Astrocyte (in vitro differentiated cells and primary cell): ENCODE measurements around the gene CCDC30. TPM values are rescaled to one million over a fixed set of nuclear protein-coding genes. Genes with fewer than 3 reads are reported as not detected.
A peak's percentile ranks its signal among the peaks of the same experiment; 100 is the strongest.

Experiments used
- DNase-seq: peaks from one replicate; pipeline ENCODE4 v3.0.0-alpha.2; 2010; ENCODE audit warnings: low read depth
- FAIRE-seq: peaks from 2 replicates; lab custom pipeline; 2011; peaks lifted over from hg19 to GRCh38; lab: Jason Lieb, UNC
- H2AFZ ChIP-seq: 2 replicates; pipeline ENCODE4 v1.6.0; 2012; ENCODE audit warnings: low read depth, low read length, inconsistent platforms
- H3K27ac ChIP-seq: 2 replicates; pipeline ENCODE4 v1.5.1; 2011; ENCODE audit warnings: low read depth, low read length, inconsistent platforms
- H3K27me3 ChIP-seq: 2 replicates; pipeline ENCODE4 v1.6.0; 2011; ENCODE audit warnings: low read length, inconsistent platforms; ENCODE audit not compliant: insufficient read depth
- H3K36me3 ChIP-seq: 2 replicates; pipeline ENCODE4 v1.5.1; 2011; ENCODE audit warnings: low read length, inconsistent platforms; ENCODE audit not compliant: insufficient read depth
- H3K4me1 ChIP-seq: 2 replicates; pipeline ENCODE4 v1.5.1; 2011; ENCODE audit warnings: low read length, inconsistent platforms; ENCODE audit not compliant: insufficient read depth
- H3K4me2 ChIP-seq: 2 replicates; pipeline ENCODE4 v1.6.0; 2012; ENCODE audit warnings: low read length, inconsistent platforms
- H3K4me3 ChIP-seq: 2 replicates; pipeline ENCODE4 v1.5.1; 2011; ENCODE audit warnings: low read depth, mild to moderate bottlenecking, low read length, inconsistent platforms; ENCODE audit not compliant: insufficient read depth
- H3K79me2 ChIP-seq: 2 replicates; pipeline ENCODE4 v1.6.0; 2012; ENCODE audit warnings: mild to moderate bottlenecking, low read length, inconsistent platforms; ENCODE audit not compliant: insufficient read depth
- H3K9ac ChIP-seq: 2 replicates; pipeline ENCODE4 v1.6.0; 2012; ENCODE audit warnings: mild to moderate bottlenecking, low read length, inconsistent platforms
- H3K9me3 ChIP-seq: 2 replicates; pipeline ENCODE4 v1.5.1; 2012; ENCODE audit warnings: low read depth, mild to moderate bottlenecking, low read length, inconsistent platforms; ENCODE audit not compliant: insufficient read depth
- H4K20me1 ChIP-seq: 2 replicates; pipeline ENCODE4 v1.6.0; 2012; ENCODE audit warnings: low read length, inconsistent platforms; ENCODE audit not compliant: insufficient read depth
- H3K27ac Mint-ChIP-seq: one replicate; pipeline ENCODE4 v1.8.0; 2021; ENCODE audit warnings: mild to moderate bottlenecking, mixed read lengths; ENCODE audit not compliant: unreplicated experiment
- H3K27me3 Mint-ChIP-seq: one replicate; pipeline ENCODE4 v1.8.0; 2021; ENCODE audit warnings: low read depth, mixed read lengths; ENCODE audit not compliant: unreplicated experiment
- H3K36me3 Mint-ChIP-seq: one replicate; pipeline ENCODE4 v1.8.0; 2021; ENCODE audit warnings: low read depth, mixed read lengths; ENCODE audit not compliant: unreplicated experiment
- H3K4me1 Mint-ChIP-seq: one replicate; pipeline ENCODE4 v1.8.0; 2021; ENCODE audit warnings: low read depth, mixed read lengths; ENCODE audit not compliant: unreplicated experiment
- H3K4me3 Mint-ChIP-seq: one replicate; pipeline ENCODE4 v1.8.0; 2021; ENCODE audit warnings: mild to moderate bottlenecking, moderate library complexity, mixed read lengths; ENCODE audit not compliant: unreplicated experiment
- H3K9me3 Mint-ChIP-seq: one replicate; pipeline ENCODE4 v1.8.0; 2021; ENCODE audit warnings: mild to moderate bottlenecking, mixed read lengths; ENCODE audit not compliant: unreplicated experiment
- EZH2 ChIP-seq: IDR thresholded peaks from 2 replicates; pipeline ENCODE4 v1.6.1; 2012; ENCODE audit warnings: mild to moderate bottlenecking, low read length, inconsistent platforms; ENCODE audit not compliant: insufficient read depth
- total RNA-seq: library from RNA; stranded (reverse); gene quantifications from 2 replicates; pipeline ENCODE4 v1.2.1, GENCODE V29; 2021
- TF ChIP-seq, protein P1 (sequence below): IDR thresholded peaks from 2 replicates; pipeline ENCODE4 v1.5.1; 2011; ENCODE audit warnings: low read depth, mild to moderate bottlenecking, inconsistent platforms, low read length, moderate library complexity; ENCODE audit not compliant: insufficient read depth

CCDC30 gene
- total RNA-seq, 1 donor from 2014 or later: 2.5 TPM

DNA sequence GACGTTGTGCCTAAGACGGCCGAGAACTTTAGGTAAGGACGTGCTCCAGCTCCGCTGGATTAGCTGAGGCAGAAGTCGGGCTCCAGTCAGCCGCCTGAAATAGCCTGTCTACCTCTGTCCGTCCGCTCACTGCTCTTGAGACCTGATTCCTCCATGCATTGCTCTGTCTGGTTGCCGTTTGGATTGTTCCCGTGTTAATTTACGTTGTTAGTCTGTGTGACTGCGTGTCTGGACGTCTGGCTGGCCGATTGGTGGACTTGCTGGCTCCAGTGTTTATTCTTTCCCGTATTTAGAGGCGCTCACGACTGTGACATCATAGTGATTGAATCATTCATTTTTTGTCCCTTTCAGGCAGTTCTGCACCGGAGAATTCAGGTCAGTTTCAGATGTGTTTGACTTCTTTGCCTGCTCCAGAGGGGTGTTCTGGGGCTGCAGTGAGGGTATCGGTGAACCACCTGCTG is 195.8 kb downstream of the CCDC30 start:
- peaks cover 10% of the 10 kb centered on the region for H3K4me1 Mint-ChIP-seq
- FAIRE-seq (no peak), DNase-seq (peak; percentile 20)
- H3K9me3 ChIP-seq: no peaks in the 10 kb centered on the region
- H3K9ac ChIP-seq: peak overlapping the region; percentile 85
- H3K36me3 ChIP-seq: peaks cover 8% of the 10 kb centered on the region
- H3K4me2 ChIP-seq: peak overlapping the region; percentile 93
- H3K4me3 ChIP-seq: peak overlapping the region; percentile 91
- no peaks in the 10 kb centered on the region for H3K9me3 Mint-ChIP-seq
- peaks cover 2% of the 10 kb centered on the region for H3K36me3 Mint-ChIP-seq
- peaks cover 12% of the 10 kb centered on the region for H3K4me1 ChIP-seq
- no peaks in the 10 kb centered on the region for H4K20me1 ChIP-seq
- peaks cover 2% of the 10 kb centered on the region for H3K27me3 Mint-ChIP-seq
- H2AFZ ChIP-seq: peak overlapping the region; percentile 97
- H3K27ac ChIP-seq: peak overlapping the region; percentile 67
- peaks cover 2% of the 10 kb centered on the region for H3K27me3 ChIP-seq
- H3K4me3 Mint-ChIP-seq: peak overlapping the region; percentile 98
- TF ChIP-seq EZH2: no peak
- TF ChIP-seq, protein P1, sequence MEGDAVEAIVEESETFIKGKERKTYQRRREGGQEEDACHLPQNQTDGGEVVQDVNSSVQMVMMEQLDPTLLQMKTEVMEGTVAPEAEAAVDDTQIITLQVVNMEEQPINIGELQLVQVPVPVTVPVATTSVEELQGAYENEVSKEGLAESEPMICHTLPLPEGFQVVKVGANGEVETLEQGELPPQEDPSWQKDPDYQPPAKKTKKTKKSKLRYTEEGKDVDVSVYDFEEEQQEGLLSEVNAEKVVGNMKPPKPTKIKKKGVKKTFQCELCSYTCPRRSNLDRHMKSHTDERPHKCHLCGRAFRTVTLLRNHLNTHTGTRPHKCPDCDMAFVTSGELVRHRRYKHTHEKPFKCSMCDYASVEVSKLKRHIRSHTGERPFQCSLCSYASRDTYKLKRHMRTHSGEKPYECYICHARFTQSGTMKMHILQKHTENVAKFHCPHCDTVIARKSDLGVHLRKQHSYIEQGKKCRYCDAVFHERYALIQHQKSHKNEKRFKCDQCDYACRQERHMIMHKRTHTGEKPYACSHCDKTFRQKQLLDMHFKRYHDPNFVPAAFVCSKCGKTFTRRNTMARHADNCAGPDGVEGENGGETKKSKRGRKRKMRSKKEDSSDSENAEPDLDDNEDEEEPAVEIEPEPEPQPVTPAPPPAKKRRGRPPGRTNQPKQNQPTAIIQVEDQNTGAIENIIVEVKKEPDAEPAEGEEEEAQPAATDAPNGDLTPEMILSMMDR: no peak
- H3K79me2 ChIP-seq: peaks cover 29% of the 10 kb centered on the region
- peak overlapping the region; percentile 75 for H3K27ac Mint-ChIP-seq

DNA sequence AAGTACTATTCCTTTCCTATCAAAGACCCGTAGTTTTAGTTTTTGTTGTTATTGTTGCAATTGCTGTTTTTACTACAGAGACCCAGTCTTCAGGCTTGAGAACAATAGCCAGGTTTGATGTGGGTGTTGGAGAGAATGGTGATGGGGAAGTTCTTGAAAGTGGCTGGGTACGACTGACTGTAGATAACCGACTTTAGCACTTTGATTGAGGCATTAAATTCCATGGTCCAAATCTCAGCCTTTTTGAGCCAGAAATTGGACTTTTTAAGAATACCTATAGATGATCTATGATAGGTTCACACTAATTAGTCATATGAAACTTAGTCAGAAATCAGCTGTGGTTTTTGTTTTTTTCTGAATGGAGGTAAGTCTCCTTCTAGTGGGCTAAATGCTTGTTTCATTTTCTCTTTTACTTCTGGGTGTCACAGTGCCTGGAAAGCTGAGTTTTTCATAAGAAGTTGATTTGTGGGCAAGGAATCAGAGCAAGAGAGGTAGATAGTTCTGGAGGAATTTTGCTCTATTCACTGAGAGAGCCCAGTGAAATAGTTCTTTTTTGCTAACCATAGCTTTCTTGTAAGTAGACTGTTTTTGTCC is 197.9 kb downstream of the CCDC30 start:
- Histone ChIP-seq H3K4me2 (no peak overlapping the region), H3K27ac (no peak overlapping the region), H3K36me3 (peaks cover 26% of the 10 kb centered on the region), H3K4me1 (peaks cover 12% of the 10 kb centered on the region), H3K4me3 (no peak overlapping the region), H3K27me3 (no peaks in the 10 kb centered on the region), H3K9ac (no peak overlapping the region), H4K20me1 (no peaks in the 10 kb centered on the region), H3K9me3 (no peaks in the 10 kb centered on the region), H2AFZ (no peak overlapping the region), H3K79me2 (peaks cover 30% of the 10 kb centered on the region)
- Mint-ChIP-seq H3K4me3 (peak overlapping the region; percentile 65), H3K4me1 (peaks cover 10% of the 10 kb centered on the region), H3K9me3 (no peaks in the 10 kb centered on the region), H3K36me3 (peaks cover 4% of the 10 kb centered on the region), H3K27ac (no peak overlapping the region), H3K27me3 (no peaks in the 10 kb centered on the region)
- FAIRE-seq (no peak), DNase-seq (no peak)
- TF ChIP-seq, protein P1: no peak
- TF ChIP-seq EZH2: no peak

DNA sequence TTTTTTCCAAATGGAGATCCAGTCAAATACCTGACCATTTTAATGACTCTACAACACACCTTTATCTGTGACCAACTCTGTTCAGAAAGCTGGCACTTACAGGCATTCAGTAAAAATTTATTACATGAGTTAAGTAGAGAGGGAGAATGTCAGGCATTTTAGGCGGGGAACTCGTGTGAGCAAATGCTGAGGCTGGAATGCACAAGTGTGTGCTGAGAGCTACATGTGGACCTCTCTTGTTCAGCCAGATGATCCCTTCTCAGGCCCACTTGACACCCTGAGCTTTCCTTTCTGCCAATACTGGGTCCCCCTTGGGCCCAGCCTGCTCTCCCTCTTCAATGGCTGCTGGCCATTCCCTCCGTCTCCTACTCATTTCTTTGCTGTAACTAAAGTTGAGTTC is 206.8 kb downstream of the CCDC30 start:
- Histone ChIP-seq H4K20me1 (no peaks in the 10 kb centered on the region), H3K4me1 (no peaks in the 10 kb centered on the region), H3K9me3 (no peaks in the 10 kb centered on the region), H3K36me3 (peaks cover 36% of the 10 kb centered on the region), H3K4me3 (no peak overlapping the region), H2AFZ (no peak overlapping the region), H3K4me2 (no peak overlapping the region), H3K27me3 (no peaks in the 10 kb centered on the region), H3K9ac (no peak overlapping the region), H3K27ac (no peak overlapping the region), H3K79me2 (no peaks in the 10 kb centered on the region)
- DNase-seq: no peak
- Mint-ChIP-seq H3K4me1 (no peaks in the 10 kb centered on the region), H3K27ac (no peak overlapping the region), H3K4me3 (no peak overlapping the region), H3K36me3 (peaks cover 19% of the 10 kb centered on the region), H3K27me3 (no peaks in the 10 kb centered on the region), H3K9me3 (no peaks in the 10 kb centered on the region)
- TF ChIP-seq, protein P1: no peak
- TF ChIP-seq EZH2: no peak
- FAIRE-seq: no peak
